HL-60 (cell line): Measurements from ENCODE around the gene SCO2.

ENCODE experiments used
- GABPA ChIP-seq: IDR thresholded peaks from 2 replicates; pipeline ENCODE4 v1.6.1; 2012; ENCODE audit warnings: low read depth
- POLR2AphosphoS5 ChIP-seq: IDR thresholded peaks from 2 replicates; pipeline ENCODE4 v1.6.1; 2012; ENCODE audit warnings: low read depth
- REST ChIP-seq: IDR thresholded peaks from 2 replicates; pipeline ENCODE4 v1.6.1; 2012; ENCODE audit warnings: low read depth; ENCODE audit not compliant: insufficient replicate concordance
- TF ChIP-seq, protein P1 (sequence below): IDR thresholded peaks from one replicate; pipeline ENCODE4 v1.5.1; 2011; ENCODE audit warnings: low read length, control low read depth, inconsistent platforms; ENCODE audit not compliant: insufficient read depth

GRCh38 chr22:50504369-50505211 lies 20.8 kb downstream of the SCO2 start:
- TF ChIP-seq, protein P1, sequence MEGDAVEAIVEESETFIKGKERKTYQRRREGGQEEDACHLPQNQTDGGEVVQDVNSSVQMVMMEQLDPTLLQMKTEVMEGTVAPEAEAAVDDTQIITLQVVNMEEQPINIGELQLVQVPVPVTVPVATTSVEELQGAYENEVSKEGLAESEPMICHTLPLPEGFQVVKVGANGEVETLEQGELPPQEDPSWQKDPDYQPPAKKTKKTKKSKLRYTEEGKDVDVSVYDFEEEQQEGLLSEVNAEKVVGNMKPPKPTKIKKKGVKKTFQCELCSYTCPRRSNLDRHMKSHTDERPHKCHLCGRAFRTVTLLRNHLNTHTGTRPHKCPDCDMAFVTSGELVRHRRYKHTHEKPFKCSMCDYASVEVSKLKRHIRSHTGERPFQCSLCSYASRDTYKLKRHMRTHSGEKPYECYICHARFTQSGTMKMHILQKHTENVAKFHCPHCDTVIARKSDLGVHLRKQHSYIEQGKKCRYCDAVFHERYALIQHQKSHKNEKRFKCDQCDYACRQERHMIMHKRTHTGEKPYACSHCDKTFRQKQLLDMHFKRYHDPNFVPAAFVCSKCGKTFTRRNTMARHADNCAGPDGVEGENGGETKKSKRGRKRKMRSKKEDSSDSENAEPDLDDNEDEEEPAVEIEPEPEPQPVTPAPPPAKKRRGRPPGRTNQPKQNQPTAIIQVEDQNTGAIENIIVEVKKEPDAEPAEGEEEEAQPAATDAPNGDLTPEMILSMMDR: no peak
- TF ChIP-seq POLR2AphosphoS5 (no peak), REST (no peak), GABPA (no peak)
